ENCODE data around the gene LCE3A.
"Not testable (repeated sequence)": the region's sequence is repeated elsewhere in the genome, so short reads cannot be mapped to it uniquely, and the experiment has no call there.

The LCE3A gene

GRCh38 chr1:152580433-152580832, 42.5 kb downstream of the LCE3A start, which contains the start of gene LCE3D:
TSS of gene LCE3D (minus strand) at chr1:152580516. CDS start at chr1:152579936, 580 bp downstream.
- Histone ChIP-seq H3K4me3 (ENCODE audit: insufficient read depth, low read depth, low read length) (no peak within 1 kb of the TSS), H3K27me3 (ENCODE audit: control insufficient read depth, insufficient read depth, low read length, poor library complexity, severe bottlenecking) (no peaks in the 10 kb centered on the region), H3K9me3 (ENCODE audit: control insufficient read depth, low read length) (peaks cover 3% of the 10 kb centered on the region), H3K4me1 (ENCODE audit: control insufficient read depth, insufficient read depth, low read length) (no peaks in the 10 kb centered on the region), H3K36me3 (ENCODE audit: control insufficient read depth, insufficient read depth, low read length) (no peaks in the 10 kb centered on the region), H3K27ac (ENCODE audit: insufficient read depth, low read depth, low read length, poor library complexity, severe bottlenecking) (no peak within 1 kb of the TSS)
- 65 to 74% methylated on average over 3 to 4 of the region's 4 CpGs for WGBS, 2 experiments

GRCh38 chr1:152579526-152579925, 43.4 kb downstream of the LCE3A start:
- H3K4me3 ChIP-seq (ENCODE audit: insufficient read depth, low read depth, low read length); H3K27me3 ChIP-seq (ENCODE audit: control insufficient read depth, insufficient read depth, low read length, poor library complexity, severe bottlenecking); H3K27ac ChIP-seq (ENCODE audit: insufficient read depth, low read depth, low read length, poor library complexity, severe bottlenecking); H3K4me1 ChIP-seq (ENCODE audit: control insufficient read depth, insufficient read depth, low read length); H3K36me3 ChIP-seq (ENCODE audit: control insufficient read depth, insufficient read depth, low read length); H3K9me3 ChIP-seq (ENCODE audit: control insufficient read depth, low read length): not testable (repeated sequence)
- 68 to 82% methylated on average over 7 to 9 of the region's 9 CpGs for WGBS, 2 experiments

- H3K4me1 ChIP-seq (ENCODE audit: control insufficient read depth, insufficient read depth, low read length), result no peaks in the 10 kb centered on the region
- no peak overlapping the region for H3K4me3 ChIP-seq (ENCODE audit: insufficient read depth, low read depth, low read length)
- H3K36me3 ChIP-seq (ENCODE audit: control insufficient read depth, insufficient read depth, low read length), result no peaks in the 10 kb centered on the region
- H3K9me3 ChIP-seq (ENCODE audit: control insufficient read depth, low read length), result peaks cover 8% of the 10 kb centered on the region
- H3K27me3 ChIP-seq (ENCODE audit: control insufficient read depth, insufficient read depth, low read length, poor library complexity, severe bottlenecking), result no peaks in the 10 kb centered on the region
- H3K27ac ChIP-seq (ENCODE audit: insufficient read depth, low read depth, low read length, poor library complexity, severe bottlenecking), result no peak overlapping the region
- 85 to 89% methylated on average over 2 of the region's 2 CpGs for WGBS, 2 experiments
Observed at GRCh38 chr1:152577168-152577567, 45.7 kb downstream of the LCE3A start.
